ENCODE measurements around the gene UNC119B.
"Not testable (repeated sequence)": the region's sequence is repeated elsewhere in the genome, so short reads cannot be mapped to it uniquely, and the experiment has no call there.

Gene UNC119B

GRCh38 chr12:120668868-120669840, 41.1 kb upstream of the UNC119B start:
- peak; percentile 35 for DNase-seq (ENCODE audit: low read depth)
- no peak overlapping the region for H3K4me3 ChIP-seq (replicated peaks; ENCODE audit: low read depth, low read length)
- no peak for TF ChIP-seq CTCF (IDR thresholded peaks at IDR 0.05; ENCODE audit: low read length, missing control alignments)

GRCh38 chr12:120670237-120670636, 40.0 kb upstream of the UNC119B start:
- not testable (repeated sequence) for H3K4me3 ChIP-seq (replicated peaks; ENCODE audit: low read depth, low read length)

GRCh38 chr12:120670667-120671066, 39.6 kb upstream of the UNC119B start:
- no peak for DNase-seq (ENCODE audit: low read depth)
- no peak overlapping the region for H3K4me3 ChIP-seq (replicated peaks; ENCODE audit: low read depth, low read length)
- no peak for TF ChIP-seq CTCF (IDR thresholded peaks at IDR 0.05; ENCODE audit: low read length, missing control alignments)

More at GRCh38 chr12:120670237-120670636, 40.0 kb upstream of the UNC119B start:
- DNase-seq (ENCODE audit: low read depth) = not testable (repeated sequence)

GRCh38 chr12:120674097-120674636, 36.1 kb upstream of the UNC119B start:
- H3K4me3 ChIP-seq (replicated peaks; ENCODE audit: low read depth, low read length) = no peak overlapping the region
- no peak for TF ChIP-seq CTCF (IDR thresholded peaks at IDR 0.05; ENCODE audit: low read length, missing control alignments)
- no peak for DNase-seq (ENCODE audit: low read depth)

- H3K4me3 ChIP-seq (replicated peaks; ENCODE audit: low read depth, low read length) = no peak overlapping the region
- TF ChIP-seq CTCF (IDR thresholded peaks at IDR 0.05; ENCODE audit: low read length, missing control alignments) = no peak
- DNase-seq (ENCODE audit: low read depth) = peak; percentile 56
Observed at GRCh38 chr12:120677765-120678473, 32.3 kb upstream of the UNC119B start.

- no peak for DNase-seq (ENCODE audit: low read depth)
- no peak for TF ChIP-seq CTCF (IDR thresholded peaks at IDR 0.05; ENCODE audit: low read length, missing control alignments)
- H3K4me3 ChIP-seq (replicated peaks; ENCODE audit: low read depth, low read length) = no peak overlapping the region
Observed at GRCh38 chr12:120678572-120678971, 31.7 kb upstream of the UNC119B start.

- no peak for TF ChIP-seq CTCF (IDR thresholded peaks at IDR 0.05; ENCODE audit: low read length, missing control alignments)
- H3K4me3 ChIP-seq (replicated peaks; ENCODE audit: low read depth, low read length) = no peak overlapping the region
- DNase-seq (ENCODE audit: low read depth) = no peak
Observed at GRCh38 chr12:120680165-120680738, 30.0 kb upstream of the UNC119B start.

Measured in fibroblast of pulmonary artery (primary cell).